A549 (cell line): ENCODE results near the gene CARD9.

Experiments
- CHD2 ChIP-seq: fragments of 150-350 bp; IDR thresholded peaks from 2 replicates; pipeline ENCODE4 v1.6.1; 2014; ENCODE audit warnings: low read length; ENCODE audit not compliant: partially characterized antibody
- CTCF ChIP-seq: fragments of >200 bp; sonication (Bioruptor Twin); formaldehyde crosslinking; IDR thresholded peaks from 3 replicates; pipeline ENCODE4 v1.5.1; 2016

- TF ChIP-seq CTCF (no peak), CHD2 (no peak)
Measured at GRCh38 chr9:136347472-136348256, 25.8 kb downstream of the CARD9 start.
